ENCODE results near the gene ITGB5.

The ITGB5 gene

DNA sequence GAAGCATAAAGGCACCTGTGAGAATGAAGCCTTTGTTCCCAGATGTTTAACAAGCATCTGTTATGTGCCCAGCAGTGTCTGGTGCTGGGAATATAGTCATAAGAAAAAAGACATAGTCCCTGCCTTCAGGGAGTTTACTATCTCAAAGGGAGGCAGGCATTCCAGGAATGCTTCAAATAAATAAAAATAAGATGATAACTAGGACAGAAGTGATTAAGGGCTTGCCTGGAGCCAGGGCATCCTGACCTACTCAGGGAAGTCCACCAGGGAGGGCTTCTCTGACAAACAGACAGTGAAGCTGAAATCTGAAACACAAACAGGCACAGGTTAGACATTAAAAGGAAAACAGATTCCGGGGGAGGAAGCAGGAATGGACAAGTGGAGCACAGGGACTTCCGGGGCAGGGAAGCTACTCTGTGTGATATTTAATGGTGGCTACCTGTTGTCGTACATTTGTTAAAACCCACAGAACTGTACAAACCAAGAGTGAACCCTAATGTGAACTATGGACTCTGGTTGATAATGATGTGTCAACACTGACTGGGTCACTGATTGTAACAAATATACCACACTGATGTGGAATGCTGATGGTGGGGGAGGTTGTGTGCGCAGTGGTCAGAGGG lies 53.3 kb downstream of the ITGB5 start:
- no peak for DNase-seq (ENCODE audit: low read depth in 2 of 2)
- TF ChIP-seq, protein P1, sequence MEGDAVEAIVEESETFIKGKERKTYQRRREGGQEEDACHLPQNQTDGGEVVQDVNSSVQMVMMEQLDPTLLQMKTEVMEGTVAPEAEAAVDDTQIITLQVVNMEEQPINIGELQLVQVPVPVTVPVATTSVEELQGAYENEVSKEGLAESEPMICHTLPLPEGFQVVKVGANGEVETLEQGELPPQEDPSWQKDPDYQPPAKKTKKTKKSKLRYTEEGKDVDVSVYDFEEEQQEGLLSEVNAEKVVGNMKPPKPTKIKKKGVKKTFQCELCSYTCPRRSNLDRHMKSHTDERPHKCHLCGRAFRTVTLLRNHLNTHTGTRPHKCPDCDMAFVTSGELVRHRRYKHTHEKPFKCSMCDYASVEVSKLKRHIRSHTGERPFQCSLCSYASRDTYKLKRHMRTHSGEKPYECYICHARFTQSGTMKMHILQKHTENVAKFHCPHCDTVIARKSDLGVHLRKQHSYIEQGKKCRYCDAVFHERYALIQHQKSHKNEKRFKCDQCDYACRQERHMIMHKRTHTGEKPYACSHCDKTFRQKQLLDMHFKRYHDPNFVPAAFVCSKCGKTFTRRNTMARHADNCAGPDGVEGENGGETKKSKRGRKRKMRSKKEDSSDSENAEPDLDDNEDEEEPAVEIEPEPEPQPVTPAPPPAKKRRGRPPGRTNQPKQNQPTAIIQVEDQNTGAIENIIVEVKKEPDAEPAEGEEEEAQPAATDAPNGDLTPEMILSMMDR (IDR thresholded peaks at IDR 0.05; ENCODE audit: low read depth, low read length): no peak
- no peak overlapping the region for H3K4me3 ChIP-seq (replicated peaks in 1 of 2; ENCODE audit: low read depth in 2 of 2, low read length in 2 of 2)

DNA sequence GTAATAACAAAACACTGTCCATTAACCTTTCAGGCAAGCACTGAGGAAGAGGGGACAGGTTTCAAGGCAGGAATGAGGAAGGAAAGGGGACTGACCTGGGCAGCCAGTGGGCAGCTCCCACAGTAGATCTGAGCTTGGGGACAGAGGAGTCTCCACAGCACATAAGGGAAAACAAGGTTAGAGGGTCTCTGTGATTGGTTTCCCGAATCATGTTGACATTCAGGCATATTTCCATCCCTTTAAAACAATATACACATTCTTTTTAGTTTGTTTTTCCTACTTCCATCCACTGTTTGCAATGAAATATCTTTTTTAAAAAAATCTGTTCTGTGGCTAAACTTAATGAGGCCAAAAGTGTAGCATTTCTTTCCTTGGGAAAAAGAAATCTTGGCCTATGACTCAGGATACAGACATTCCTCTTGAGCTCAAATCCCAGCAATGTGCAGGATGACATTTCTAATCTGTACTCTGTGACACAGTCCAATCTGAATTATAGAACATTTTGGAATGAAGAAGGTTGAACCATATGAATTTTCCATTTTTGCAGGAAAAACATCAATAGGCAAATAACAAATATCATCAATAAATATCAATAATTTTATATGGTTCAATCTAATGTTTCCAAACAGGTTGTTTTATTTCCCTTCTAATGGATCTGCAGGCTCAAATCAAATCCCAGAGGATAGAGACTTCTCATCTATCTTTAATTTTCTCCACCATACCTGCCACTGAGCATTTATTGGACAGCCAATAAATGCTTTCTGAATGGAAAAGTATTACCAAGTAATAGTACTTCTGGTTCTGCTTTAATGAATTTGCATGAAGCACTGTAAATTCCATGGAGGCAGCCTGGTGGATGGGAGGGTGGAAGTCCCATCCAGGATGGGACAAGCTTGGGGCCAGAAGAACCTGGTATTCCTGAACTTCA lies 54.1 kb downstream of the ITGB5 start:
- H3K4me3 ChIP-seq (replicated peaks in 1 of 2; ENCODE audit: low read depth in 2 of 2, low read length in 2 of 2): no peak overlapping the region
- DNase-seq (ENCODE audit: low read depth in 2 of 2): peak; percentile 84 to 85
- TF ChIP-seq, protein P1 (IDR thresholded peaks at IDR 0.05; ENCODE audit: low read depth, low read length): no peak

DNA sequence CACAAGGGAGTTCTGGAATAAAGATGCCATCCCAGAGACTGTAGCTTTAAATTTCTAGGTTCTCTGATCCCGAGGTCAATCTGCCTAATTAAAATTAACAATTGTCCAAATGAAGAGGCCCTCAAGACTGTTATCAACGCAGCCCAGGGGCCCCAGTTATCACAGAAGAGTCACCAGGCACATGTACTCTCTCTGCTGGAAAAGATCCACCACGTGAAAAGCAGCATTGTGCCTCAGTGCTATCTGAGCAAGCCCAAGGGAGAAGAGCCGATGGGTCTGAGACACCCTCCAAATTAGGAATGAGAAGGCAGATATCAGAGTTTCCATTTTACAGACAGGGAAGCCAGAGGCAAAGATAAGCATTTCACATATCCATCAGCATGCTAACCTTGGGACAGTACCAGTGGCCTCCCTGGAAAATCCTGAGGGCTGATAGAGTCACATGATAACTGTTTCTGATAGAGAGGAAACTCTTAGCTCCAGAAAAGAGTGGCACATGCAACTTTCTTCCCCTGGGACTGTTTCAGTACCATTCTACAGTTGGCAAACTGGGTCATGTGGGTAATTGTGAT lies 55.5 kb downstream of the ITGB5 start:
- TF ChIP-seq, protein P1 (IDR thresholded peaks at IDR 0.05; ENCODE audit: low read depth, low read length): no peak
- DNase-seq (ENCODE audit: low read depth in 2 of 2): no peak
- no peak overlapping the region for H3K4me3 ChIP-seq (replicated peaks in 1 of 2; ENCODE audit: low read depth in 2 of 2, low read length in 2 of 2)

DNA sequence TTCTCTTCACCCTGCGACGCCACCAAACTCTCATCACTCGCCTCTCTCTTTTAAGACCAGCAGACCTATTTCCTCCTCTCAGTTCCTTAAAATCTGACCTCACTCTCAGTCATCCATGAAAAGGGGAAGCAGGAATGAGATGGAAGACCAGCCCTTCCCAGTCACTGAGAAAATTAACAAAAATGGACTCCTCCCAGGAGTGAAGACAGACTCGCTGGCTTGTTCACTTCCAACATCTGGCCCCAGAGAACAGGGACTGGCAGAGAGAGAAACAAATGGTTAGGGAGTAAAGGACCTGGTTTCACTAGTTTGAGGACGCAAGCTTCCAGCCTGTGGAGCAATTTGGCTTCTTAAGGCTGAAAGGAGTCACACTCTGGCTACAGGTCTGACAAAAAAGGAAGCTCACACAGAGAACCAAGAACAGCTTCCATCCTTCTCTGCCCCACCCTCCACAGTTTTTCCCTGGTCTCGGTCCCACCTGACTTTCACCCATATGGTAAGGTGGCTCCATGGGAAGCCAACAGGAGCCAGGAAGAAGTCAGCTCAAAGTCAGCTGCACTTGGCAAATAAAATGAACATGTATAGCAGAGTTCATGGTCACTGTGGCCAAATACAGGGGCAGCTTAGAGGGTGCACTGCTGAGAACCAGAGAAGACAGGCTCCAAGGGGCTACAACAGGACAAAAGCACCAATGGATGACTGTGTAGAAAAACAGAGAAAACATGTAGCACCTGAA lies 57.2 kb downstream of the ITGB5 start:
- TF ChIP-seq, protein P1 (IDR thresholded peaks at IDR 0.05; ENCODE audit: low read depth, low read length): no peak
- DNase-seq (ENCODE audit: low read depth in 2 of 2): no peak

DNA sequence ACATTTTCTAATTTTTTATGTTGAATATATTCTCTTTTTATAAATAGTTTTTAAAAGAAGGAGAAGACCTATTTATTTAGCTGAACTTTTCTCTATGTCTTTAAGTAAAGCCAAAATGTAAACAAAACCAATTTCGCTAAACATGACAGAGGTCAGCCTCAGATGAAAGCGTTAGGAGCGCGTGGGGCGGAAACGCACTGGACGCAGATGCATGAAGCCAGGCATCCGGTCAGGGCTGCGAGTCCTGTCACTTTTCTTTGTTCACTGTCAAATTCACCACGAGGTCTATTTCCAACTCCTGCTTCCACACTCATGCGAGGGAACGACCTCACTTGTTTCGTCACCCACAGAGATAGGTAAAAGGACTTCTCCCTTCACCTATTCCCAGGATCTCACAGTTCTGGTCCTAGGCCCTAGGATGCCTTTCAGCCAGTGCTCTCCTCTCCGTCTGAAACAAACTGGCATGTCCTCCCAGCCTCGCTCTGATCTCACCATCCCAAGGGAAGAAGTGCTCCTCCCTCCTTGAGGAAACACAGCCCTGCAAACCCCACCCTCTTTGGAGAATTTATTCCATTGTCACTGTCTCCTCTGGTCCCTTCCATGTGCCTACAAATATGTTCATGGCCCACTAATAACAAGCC lies 57.9 kb downstream of the ITGB5 start:
- TF ChIP-seq, protein P1 (IDR thresholded peaks at IDR 0.05; ENCODE audit: low read depth, low read length): no peak
- H3K4me3 ChIP-seq (replicated peaks in 1 of 2; ENCODE audit: low read depth in 2 of 2, low read length in 2 of 2): no peak overlapping the region
- DNase-seq (ENCODE audit: low read depth in 2 of 2): peak in 1 of 2 donors; percentile 50

More for the DNA sequence above, 57.2 kb downstream of the ITGB5 start:
- H3K4me3 ChIP-seq (replicated peaks in 1 of 2; ENCODE audit: low read depth in 2 of 2, low read length in 2 of 2): no peak overlapping the region

Data from cardiac fibroblast (primary cell).